AG10803 (cell line): ENCODE data around the gene IGFL1.
"Not testable (repeated sequence)": the region's sequence is repeated elsewhere in the genome, so short reads cannot be mapped to it uniquely, and the experiment has no call there.

Source experiments
- DNase-seq: peaks from one replicate; pipeline ENCODE4 v3.0.0; 2010; ENCODE audit warnings: low read depth
- H3K4me3 ChIP-seq: 2 replicates; pipeline ENCODE4 v1.5.1; 2011; ENCODE audit warnings: mild to moderate bottlenecking, low read length, control low read depth
- CTCF ChIP-seq: conservative IDR thresholded peaks from 2 replicates; pipeline ENCODE4 v1.5.1; 2011; ENCODE audit warnings: mild to moderate bottlenecking, low read length, control low read depth, inconsistent platforms

Gene IGFL1

DNA sequence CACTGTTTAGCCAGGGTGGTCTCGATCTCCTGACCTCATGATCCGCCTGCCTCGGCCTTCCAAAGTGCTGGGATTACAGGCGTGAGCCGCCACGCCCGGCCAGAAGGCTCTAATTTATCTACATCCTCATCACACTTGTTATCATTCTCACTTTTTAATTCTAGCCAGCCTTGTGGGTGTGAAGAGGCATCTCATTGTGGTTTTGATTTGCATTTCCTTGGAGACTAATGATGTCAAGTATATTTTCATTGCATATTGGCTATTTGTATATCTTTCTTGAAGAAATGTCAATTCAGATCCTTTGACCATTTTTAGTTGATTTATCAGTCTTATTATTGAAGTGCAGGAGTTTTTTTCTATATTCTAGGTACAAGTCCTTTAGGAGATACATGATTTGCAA, 39.6 kb downstream of the IGFL1 start:
- no peak overlapping the region for H3K4me3 ChIP-seq
- DNase-seq = no peak
- TF ChIP-seq CTCF = no peak

GRCh38 chr19:46270521-46271256, 41.1 kb downstream of the IGFL1 start:
- H3K4me3 ChIP-seq = no peak overlapping the region
- no peak for DNase-seq
- no peak for TF ChIP-seq CTCF

- peak; percentile 85 for DNase-seq
- no peak overlapping the region for H3K4me3 ChIP-seq
- TF ChIP-seq CTCF = no peak
Observed at GRCh38 chr19:46271481-46272197, 42.1 kb downstream of the IGFL1 start.

DNA sequence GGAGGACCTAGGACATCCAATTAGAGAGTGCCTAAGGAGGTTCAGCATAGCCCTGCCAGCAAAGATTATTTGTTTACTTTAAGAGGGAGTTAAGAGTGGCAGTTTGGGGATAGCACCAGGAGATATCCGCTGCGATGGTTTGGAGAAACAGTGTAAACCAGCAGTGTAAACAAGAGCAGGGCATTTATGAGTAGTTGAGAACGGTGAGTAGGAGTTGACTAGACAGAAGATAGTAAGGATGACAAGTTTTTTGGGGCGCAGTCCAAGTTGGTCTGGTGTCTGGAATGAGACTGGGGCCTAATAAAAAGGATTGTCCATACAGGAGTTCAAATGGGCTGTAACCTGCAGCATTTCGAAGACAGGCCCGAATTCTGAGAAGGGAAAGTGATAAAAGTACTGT, 44.4 kb downstream of the IGFL1 start:
- H3K4me3 ChIP-seq, DNase-seq: not testable (repeated sequence)

DNA sequence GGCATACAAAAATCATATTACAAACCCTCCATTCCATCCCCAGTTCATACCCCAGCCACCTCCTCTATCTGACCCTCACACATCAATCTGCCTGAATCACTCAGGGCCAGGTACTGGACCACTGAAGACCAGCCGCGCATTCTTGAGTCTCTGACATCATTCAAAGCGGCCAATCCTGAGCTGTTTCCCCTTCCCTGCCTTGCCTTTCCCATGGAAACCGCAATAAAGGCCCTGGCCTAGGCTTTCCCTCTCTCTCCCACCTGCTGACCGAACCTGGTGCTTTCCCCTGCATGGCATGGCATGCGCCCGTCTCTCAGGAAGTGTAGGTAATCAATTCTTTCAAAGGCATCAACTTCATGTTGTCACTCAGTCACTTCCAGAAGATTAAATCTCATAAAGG, 49.6 kb downstream of the IGFL1 start:
- DNase-seq = no peak
- no peak overlapping the region for H3K4me3 ChIP-seq
- no peak for TF ChIP-seq CTCF
